22Rv1 (cell line): ENCODE data around the gene HSBP1L1.

ENCODE experiments used
- CTCF ChIP-seq: fragments of 450-650 bp; IDR thresholded peaks from 2 replicates; pipeline ENCODE4 v1.5.1; 2017; ENCODE audit warnings: mild to moderate bottlenecking
- ZFX ChIP-seq: fragments of 450-650 bp; IDR thresholded peaks from 2 replicates; pipeline ENCODE4 v1.6.1; 2017; ENCODE audit warnings: antibody characterized with exemption, borderline replicate concordance

- TF ChIP-seq CTCF (no peak), ZFX (no peak)
Observed at GRCh38 chr18:80004600-80005342, 40.3 kb downstream of the HSBP1L1 start.
